ENCODE results near the gene TBC1D21.

- TF ChIP-seq POLR2A (IDR thresholded peaks at IDR 0.05), result no peak
- TF ChIP-seq CTCF (IDR thresholded peaks at IDR 0.05), result no peak
Observed at GRCh38 chr15:73918784-73919183, 45.4 kb downstream of the TBC1D21 start.

Data from body of pancreas (tissue), 4 donors.